HG02884 (cell line): ENCODE data around the gene AJUBA.
"Not testable (repeated sequence)": the region's sequence is repeated elsewhere in the genome, so short reads cannot be mapped to it uniquely, and the experiment has no call there.

Experiments used
- ATAC-seq: cut with Tn5 transposase; IDR thresholded peaks from one replicate; pipeline ENCODE4 v1.9.1; 2021; ENCODE audit warnings: mild to moderate bottlenecking, moderate library complexity; ENCODE audit not compliant: unreplicated experiment

AJUBA gene

GRCh38 chr14:22981090-22981875 lies 1.1 kb downstream of the AJUBA start:
- ATAC-seq, result no peak

DNA sequence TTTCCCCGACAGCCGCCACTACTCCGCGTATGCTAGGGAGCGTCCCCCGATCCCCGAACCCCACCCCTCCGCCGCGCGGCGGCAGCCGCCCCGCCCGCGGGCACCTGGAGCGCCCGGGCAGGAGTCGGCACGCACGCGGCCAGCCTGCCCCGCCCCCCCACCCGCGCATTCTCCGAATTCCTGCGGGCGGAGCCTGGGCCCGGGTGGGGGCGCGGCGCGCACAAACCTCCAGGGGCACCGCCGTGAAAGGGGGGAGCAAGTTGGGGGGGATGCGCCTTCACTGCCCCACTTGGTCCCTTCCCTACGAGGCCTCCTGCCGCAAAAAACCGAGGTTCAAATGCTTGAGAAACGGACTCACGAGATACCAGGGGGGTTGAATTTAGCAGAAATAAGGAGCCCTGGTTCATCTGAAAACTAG lies 1.7 kb downstream of the AJUBA start:
- no peak for ATAC-seq

DNA sequence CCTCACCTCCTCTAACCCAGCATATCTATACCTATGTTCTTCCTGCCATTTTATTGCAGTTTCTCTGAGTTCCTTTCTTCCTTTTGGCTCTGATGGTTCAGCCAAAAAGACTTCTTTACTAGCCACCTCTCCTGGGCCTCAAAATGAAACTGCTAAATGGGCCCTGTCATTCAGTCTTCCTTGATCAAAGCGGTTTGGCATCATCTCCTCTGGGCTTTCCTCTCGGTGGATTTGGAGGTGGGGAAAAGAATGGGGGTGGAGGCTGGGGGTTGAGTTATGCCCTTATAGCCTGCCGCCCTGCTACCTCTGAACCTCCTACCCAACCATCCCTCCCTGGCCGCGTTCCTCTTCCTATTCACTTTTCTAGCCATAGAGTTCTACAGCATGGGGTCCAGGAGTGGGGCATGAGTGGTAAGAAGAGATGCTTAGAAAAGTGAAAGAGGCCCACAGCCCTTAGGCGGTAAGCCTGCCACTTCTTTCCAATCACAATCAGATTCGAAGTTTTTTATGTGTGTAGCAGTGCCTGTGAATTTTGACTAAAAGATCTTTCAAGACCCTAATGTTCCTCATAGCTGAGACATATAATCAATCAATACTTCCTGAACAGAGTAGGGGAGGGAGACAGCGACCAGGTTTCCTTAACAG lies 2.5 kb downstream of the AJUBA start:
- ATAC-seq, result no peak

- ATAC-seq, result no peak
Measured at GRCh38 chr14:22978981-22979671, 3.2 kb downstream of the AJUBA start.

- no peak for ATAC-seq
Measured at GRCh38 chr14:22978487-22978837, 3.9 kb downstream of the AJUBA start.

DNA sequence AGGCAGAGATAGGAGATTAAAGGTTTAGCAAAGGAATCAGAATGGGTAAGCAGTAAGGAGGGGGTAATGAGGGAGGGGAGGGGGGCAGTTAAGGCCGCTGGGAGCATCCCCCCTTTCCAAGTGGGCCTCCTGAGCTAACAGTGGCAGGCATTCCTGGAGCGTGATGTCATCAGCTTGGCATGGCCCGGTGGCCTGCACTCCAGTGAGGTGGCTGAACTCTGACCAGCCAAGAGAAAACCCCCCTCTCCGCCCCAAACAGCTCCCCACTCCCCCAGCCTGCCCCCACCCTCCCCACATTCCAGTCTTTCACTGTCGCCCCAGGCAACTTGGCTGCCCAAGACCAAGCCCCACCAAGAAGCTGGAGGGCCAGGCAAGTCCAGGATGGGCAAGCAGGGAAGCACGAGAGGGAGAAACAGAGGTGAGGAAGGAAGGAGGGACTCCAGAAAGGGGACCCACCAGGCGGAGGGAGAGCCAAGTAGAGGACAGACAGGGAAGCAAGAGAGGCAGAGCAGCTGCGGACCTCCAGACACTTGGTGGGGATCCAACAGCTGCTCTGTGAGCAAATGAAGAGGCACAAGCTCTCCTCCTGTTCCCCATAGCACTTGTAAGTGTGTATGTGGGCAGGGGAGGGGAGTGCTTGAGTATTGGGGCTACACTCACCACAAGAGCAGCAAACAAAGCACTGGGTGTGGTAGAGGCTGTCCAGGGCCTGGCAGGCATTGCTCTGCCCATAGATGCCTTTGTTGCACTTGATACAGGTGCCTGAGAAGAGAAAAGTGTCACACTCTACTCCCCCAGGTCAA lies 4.5 kb downstream of the AJUBA start:
- ATAC-seq, result no peak

GRCh38 chr14:22977434-22977683 lies 5.0 kb downstream of the AJUBA start:
- no peak for ATAC-seq

DNA sequence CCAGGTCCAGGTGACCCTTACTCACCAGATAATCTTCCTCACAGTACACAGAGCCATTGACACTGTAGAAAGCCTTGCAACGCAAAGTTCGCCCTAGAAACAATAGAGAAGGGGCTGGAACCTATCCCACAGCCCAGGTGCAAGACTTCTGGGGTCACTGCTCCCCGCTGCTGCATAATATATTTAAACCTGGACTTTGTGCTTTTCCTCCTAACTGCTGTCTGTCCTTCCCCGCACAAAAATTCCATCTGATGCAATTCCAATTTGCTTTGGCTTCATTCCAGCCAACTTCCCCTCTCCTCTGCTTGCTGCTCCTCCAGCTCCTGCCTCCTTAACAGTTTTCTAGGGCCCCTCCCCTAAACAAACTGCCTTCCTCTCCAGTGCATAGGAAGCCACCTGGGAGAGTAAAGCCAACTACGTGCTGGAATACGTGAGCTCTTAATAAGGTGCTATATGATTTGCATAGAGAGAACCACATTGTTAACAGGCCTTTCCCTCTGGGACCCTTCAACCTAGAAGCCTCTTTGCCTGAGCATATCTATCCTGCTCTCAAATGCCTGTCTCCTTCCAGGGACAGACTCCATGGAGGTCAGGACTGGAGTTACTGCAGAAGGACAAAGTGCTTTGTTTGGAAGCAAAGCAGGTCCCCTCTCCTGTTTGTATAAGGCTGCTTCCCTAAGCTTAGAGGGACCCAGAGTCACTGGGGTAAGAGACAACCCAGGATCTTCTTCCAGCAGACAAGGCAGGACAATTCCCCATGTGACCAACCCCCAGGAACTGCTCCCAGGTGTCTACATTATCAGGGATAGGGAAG lies 5.5 kb downstream of the AJUBA start:
- no peak for ATAC-seq

DNA sequence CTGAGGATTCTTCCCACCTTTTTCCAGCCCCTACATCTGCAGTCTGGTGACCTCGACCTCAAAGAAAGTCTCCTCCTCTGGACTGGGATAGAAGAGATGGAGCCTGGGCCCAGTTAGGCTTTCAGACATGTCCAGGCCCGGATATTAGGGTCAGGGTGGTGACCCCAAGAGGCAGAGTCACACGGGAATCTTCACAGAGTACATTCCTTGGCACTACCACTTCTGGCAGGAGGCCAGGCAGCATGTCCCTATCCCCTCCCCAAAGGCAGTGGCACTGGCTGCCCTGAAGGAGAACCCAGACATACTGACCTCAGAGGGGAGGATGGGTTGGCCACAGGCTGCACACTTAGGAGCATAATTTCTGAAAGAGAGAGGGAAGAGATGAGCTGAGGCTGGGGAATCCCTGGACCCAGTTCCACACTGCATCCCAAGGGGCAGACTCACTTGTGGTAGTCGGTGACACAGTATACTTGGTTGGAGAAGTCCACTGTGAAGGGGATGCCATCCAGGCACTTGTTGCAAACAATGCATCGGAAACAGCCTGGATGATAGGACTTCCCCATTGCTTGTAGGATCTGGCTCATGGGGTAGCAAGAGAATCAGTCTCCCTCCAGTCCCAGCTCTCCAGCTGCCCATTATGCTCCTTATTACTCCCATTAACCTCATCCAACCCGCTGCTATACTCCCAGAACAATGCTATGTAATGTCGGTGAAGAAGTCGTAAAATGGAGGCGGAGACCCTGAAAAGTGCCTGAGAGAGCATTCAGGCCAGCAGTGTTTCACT lies 7.6 kb downstream of the AJUBA start:
- no peak for ATAC-seq

- no peak for ATAC-seq
Measured at GRCh38 chr14:22973217-22974032, 8.9 kb downstream of the AJUBA start.

DNA sequence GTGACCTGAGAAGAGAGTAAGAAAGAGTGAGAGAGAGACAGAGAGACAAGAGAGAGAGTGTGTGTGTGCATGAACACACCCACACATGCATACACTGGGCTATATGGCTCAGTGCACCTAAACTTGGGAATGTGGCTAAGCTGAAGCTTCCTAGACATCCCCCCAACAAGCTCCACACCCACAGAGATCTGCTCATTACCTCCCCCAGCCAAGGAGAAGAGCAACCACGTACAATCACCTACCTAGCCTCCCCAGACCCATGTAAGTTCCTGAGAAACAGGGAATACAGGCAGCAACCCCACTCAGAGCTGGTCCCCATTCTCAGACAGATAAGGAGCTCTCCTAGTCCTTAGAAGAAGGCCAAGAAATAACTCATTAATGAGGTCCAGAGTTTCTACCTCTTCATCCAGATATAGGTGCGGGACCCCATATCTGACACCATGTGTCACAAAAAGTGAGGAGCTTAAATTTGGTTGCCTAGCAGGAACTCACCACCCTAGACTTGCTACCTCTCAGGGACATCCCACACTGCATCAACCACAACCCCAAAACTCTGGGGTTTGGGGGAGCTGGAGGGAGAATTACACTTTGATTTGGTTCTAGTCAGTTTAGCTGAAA lies 9.9 kb downstream of the AJUBA start:
- no peak for ATAC-seq

DNA sequence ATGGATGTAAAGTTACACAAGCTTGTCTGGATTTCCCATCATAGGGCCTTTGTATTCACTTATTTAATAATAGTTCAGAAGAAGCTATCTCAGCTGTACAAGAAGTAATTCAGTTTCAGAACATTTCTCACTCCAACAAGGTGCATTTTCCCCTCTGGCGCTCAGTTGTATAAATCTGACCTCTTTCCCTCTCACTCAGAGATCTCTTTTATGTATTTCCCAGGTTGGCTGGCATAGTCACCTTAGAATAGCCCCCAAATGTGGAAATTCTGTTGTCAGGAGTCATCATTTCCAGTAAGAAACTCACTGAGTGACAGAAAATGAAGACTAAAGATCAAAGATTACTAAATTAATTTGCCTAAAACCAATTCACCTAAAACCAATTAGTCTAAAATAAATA lies 11.2 kb downstream of the AJUBA start:
- no peak for ATAC-seq

- no peak for ATAC-seq
Measured at GRCh38 chr14:22966783-22967269, 15.5 kb downstream of the AJUBA start.

DNA sequence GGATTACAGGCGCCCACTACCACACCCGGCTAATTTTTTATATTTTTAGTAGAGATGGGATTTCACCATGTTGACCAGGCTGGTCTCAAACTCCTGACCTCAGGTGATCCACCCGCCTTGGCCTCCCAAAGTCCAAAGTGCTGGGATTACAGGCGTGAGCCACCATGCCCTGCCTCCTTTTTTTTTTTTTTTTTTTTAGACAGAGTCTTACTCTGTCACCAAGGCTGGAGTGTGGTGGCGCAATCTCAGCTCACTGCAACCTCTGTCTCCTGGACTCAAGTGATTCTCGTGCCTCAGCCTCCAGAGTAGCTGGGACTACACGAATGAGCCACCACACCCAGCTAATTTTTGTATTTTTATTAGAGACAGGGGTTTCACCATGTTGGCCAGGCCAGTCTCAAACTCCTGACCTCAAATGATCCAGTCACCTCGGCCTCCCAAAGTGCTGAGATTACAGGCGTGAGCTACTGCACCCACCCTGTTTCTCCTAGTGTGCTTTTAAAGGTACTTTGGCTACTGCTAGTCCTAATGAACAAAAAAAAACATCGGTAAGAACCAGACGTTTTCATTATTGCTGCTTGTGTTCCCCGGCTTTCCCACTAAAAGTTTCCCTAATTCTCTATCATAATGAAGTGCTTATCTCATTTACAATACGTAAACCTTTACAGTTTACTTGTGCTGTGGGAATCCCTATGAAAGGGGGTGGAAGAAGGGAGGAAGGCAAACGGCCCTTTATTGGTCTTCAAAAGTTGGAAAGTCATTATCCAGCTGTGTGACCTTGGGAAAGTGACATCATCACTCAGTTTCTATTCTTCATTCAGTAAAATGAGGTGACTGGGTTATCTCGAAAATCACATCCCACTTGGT lies 16.2 kb downstream of the AJUBA start:
- not testable (repeated sequence) for ATAC-seq

DNA sequence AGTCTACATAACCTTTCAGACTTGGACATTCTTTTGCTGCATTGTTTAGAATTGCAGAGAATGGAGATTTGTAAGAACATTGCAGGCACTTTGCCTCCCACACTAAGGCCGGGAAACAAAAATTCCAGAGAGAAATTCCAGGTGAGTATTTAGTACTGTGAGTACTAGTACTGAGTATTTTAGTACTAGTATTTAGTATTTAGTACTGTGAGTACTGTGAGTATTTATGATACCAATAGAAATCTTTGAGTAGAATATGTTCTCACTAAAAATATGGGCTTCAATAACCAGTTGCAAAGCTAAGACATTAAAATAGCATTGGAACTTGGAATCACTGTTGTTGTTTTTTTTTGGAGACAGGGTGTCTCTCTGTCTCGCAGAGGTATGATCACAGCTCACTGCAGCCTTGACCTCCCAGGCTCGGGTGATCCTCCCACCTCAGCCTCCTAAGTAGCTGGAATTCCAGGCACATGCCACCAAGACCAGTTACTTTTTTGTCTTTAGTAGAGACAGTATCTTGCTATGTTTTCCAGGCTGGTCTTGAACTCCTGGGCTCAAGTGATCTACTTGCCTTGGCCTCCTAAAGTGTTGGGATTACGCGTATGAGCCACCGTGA lies 20.2 kb downstream of the AJUBA start:
- ATAC-seq, result no peak

DNA sequence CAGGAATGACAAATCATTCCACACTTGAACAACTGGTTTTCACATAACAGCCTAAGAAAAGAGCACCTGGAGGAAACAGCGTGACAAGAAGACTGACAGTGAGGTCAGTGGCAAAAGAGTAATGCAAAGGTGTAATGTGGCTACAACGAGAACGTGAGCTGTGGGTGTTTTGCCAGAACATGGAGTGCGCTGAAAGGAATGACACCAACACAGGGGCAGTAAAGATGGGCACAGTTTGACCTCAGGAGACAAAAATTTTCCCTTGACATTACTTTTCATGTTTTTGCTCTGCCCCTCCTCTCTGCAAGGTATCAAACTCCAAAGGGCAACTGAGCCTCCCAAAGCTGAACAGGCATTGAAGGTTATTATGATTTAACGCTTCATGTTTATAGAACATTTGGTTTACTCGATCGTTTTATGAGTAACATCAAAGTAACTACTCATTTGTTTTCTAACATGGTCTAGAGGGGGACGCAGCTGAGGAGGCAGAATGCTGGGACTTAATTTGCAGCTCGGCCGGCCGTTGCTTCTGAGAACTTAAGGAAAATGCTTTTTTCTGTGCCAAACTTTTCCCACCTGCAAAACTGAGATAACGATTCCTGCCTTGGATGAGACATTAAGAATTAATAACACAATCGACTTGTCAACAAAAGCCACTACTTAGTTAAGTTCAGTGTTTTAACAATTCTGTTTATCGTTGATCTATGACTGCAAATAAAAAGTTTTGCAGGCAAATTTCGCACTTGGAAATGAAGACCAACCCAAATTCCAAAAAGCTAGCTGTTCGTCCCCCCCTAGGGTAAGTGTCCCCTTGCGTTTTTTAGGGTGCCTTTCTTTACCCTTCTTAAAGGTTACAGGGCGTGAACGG lies 26.4 kb downstream of the AJUBA start:
- no peak for ATAC-seq
